Suprapubic skin (tissue), 3 donors: Measurements from ENCODE around the gene THOC1.

ENCODE experiments used
- CTCF ChIP-seq, 2 donors: fragments of 200-600 bp in 1 of 2; fragments of 450-650 bp in 1 of 2; sonication (generic) in 1 of 2; IDR thresholded peaks; one replicate each; pipeline ENCODE4 v1.5.1; 2016 to 2019; ENCODE audit warnings: antibody characterized with exemption in 2 of 2, mild to moderate bottlenecking in 1 of 2, moderate library complexity in 1 of 2
- POLR2AphosphoS5 ChIP-seq, 3 donors: sonication (generic); formaldehyde crosslinking; IDR thresholded peaks; one replicate each; pipeline ENCODE4 v1.6.1; 2017; ENCODE audit warnings: antibody characterized with exemption in 3 of 3

- TF ChIP-seq POLR2AphosphoS5 (IDR thresholded peaks at IDR 0.05): no peak
- TF ChIP-seq CTCF (IDR thresholded peaks at IDR 0.05): no peak
Observed at GRCh38 chr18:183769-184168, 84.1 kb downstream of the THOC1 start.
